Measurements from ENCODE around the gene MINDY2.
A peak's percentile ranks its signal among the peaks of the same experiment; 100 is the strongest.
"Not testable (repeated sequence)": the region's sequence is repeated elsewhere in the genome, so short reads cannot be mapped to it uniquely, and the experiment has no call there.

MINDY2 gene

GRCh38 chr15:58875343-58875742 is 104.2 kb downstream of the MINDY2 start:
- TF ChIP-seq CTCF (IDR thresholded peaks at IDR 0.05; ENCODE audit: insufficient read depth, low read length, poor library complexity, severe bottlenecking): no peak
- Histone ChIP-seq H3K27me3 (replicated peaks; ENCODE audit: control insufficient read depth, insufficient read depth, low read length) (no peaks in the 10 kb centered on the region), H3K36me3 (ENCODE audit: control insufficient read depth, insufficient read depth, low read length) (peaks cover 14% of the 10 kb centered on the region), H3K4me3 (replicated peaks; ENCODE audit: low read depth, low read length) (no peak overlapping the region)
- DNase-seq (ENCODE audit: extremely low read depth, insufficient read length): no peak

- DNase-seq (ENCODE audit: extremely low read depth, insufficient read length): no peak
- H3K36me3 ChIP-seq (ENCODE audit: control insufficient read depth, insufficient read depth, low read length): peaks cover 16% of the 10 kb centered on the region
- H3K4me3 ChIP-seq (replicated peaks; ENCODE audit: low read depth, low read length): no peak overlapping the region
- no peaks in the 10 kb centered on the region for H3K27me3 ChIP-seq (replicated peaks; ENCODE audit: control insufficient read depth, insufficient read depth, low read length)
- no peak for TF ChIP-seq CTCF (IDR thresholded peaks at IDR 0.05; ENCODE audit: insufficient read depth, low read length, poor library complexity, severe bottlenecking)
Measured at GRCh38 chr15:58876306-58877106, 105.4 kb downstream of the MINDY2 start.

- peaks cover 22% of the 10 kb centered on the region for H3K36me3 ChIP-seq (ENCODE audit: control insufficient read depth, insufficient read depth, low read length)
- DNase-seq (ENCODE audit: extremely low read depth, insufficient read length): no peak
Measured at GRCh38 chr15:58877999-58878825, 107.1 kb downstream of the MINDY2 start.

GRCh38 chr15:58880320-58880719 is 109.2 kb downstream of the MINDY2 start:
- Histone ChIP-seq H3K36me3 (ENCODE audit: control insufficient read depth, insufficient read depth, low read length) (peaks cover 29% of the 10 kb centered on the region), H3K27me3 (replicated peaks; ENCODE audit: control insufficient read depth, insufficient read depth, low read length) (no peaks in the 10 kb centered on the region), H3K4me3 (replicated peaks; ENCODE audit: low read depth, low read length) (no peak overlapping the region)
- peak; percentile 35 for DNase-seq (ENCODE audit: extremely low read depth, insufficient read length)
- no peak for TF ChIP-seq CTCF (IDR thresholded peaks at IDR 0.05; ENCODE audit: insufficient read depth, low read length, poor library complexity, severe bottlenecking)

More at GRCh38 chr15:58877999-58878825, 107.1 kb downstream of the MINDY2 start:
- no peak for TF ChIP-seq CTCF (IDR thresholded peaks at IDR 0.05; ENCODE audit: insufficient read depth, low read length, poor library complexity, severe bottlenecking)
- Histone ChIP-seq H3K27me3 (replicated peaks; ENCODE audit: control insufficient read depth, insufficient read depth, low read length) (no peaks in the 10 kb centered on the region), H3K4me3 (replicated peaks; ENCODE audit: low read depth, low read length) (no peak overlapping the region)

- Histone ChIP-seq H3K36me3 (ENCODE audit: control insufficient read depth, insufficient read depth, low read length) (peaks cover 30% of the 10 kb centered on the region), H3K4me3 (replicated peaks; ENCODE audit: low read depth, low read length) (no peak overlapping the region), H3K27me3 (replicated peaks; ENCODE audit: control insufficient read depth, insufficient read depth, low read length) (no peaks in the 10 kb centered on the region)
- no peak for DNase-seq (ENCODE audit: extremely low read depth, insufficient read length)
- no peak for TF ChIP-seq CTCF (IDR thresholded peaks at IDR 0.05; ENCODE audit: insufficient read depth, low read length, poor library complexity, severe bottlenecking)
Measured at GRCh38 chr15:58882243-58882642, 111.1 kb downstream of the MINDY2 start.

- H3K27me3 ChIP-seq (replicated peaks; ENCODE audit: control insufficient read depth, insufficient read depth, low read length); DNase-seq (ENCODE audit: extremely low read depth, insufficient read length); H3K4me3 ChIP-seq (replicated peaks; ENCODE audit: low read depth, low read length): not testable (repeated sequence)
- H3K36me3 ChIP-seq (ENCODE audit: control insufficient read depth, insufficient read depth, low read length): peaks cover 26% of the 10 kb centered on the region
Measured at GRCh38 chr15:58883926-58884325, 112.8 kb downstream of the MINDY2 start.

All from GM06990 (cell line).